ENCODE measurements around the gene CRLF1.

GRCh38 chr19:18618236-18618635, 11.6 kb upstream of the CRLF1 start:
- TF ChIP-seq SMAD1 (IDR thresholded peaks at IDR 0.05; ENCODE audit: low read depth, partially characterized antibody) (no peak), BHLHE40 (IDR thresholded peaks at IDR 0.05; ENCODE audit: borderline replicate concordance in 1 of 2, low read depth in 2 of 2, low read length in 1 of 2) (no peak), EZH2 (IDR thresholded peaks at IDR 0.05; ENCODE audit: borderline replicate concordance, control insufficient read depth, low read depth, low read length) (no peak), CREB1 (IDR thresholded peaks at IDR 0.05; ENCODE audit: low read depth) (no peak), NFYB (IDR thresholded peaks at IDR 0.05; ENCODE audit: insufficient read depth, low read depth, low read length) (no peak), BMI1 (IDR thresholded peaks at IDR 0.05; ENCODE audit: borderline replicate concordance) (no peak), NR2F1 (conservative IDR thresholded peaks at IDR 0.05) (no peak), CTCF (IDR thresholded peaks at IDR 0.05 in 2 of 3, conservative IDR thresholded peaks at IDR 0.05 in 1 of 3; ENCODE audit: control insufficient read depth in 2 of 3, extremely low read depth in 1 of 3, insufficient read depth in 1 of 3, low read depth in 3 of 3, low read length in 3 of 3) (no peak), RCOR1 (conservative IDR thresholded peaks at IDR 0.05; ENCODE audit: low read depth, low read length) (no peak), STAT1 (conservative IDR thresholded peaks at IDR 0.05) (no peak), JUNB (IDR thresholded peaks at IDR 0.05) (no peak), ATF3 (IDR thresholded peaks at IDR 0.05; ENCODE audit: borderline replicate concordance, extremely low read depth, low read depth, low read length) (no peak), PAX5 (IDR thresholded peaks at IDR 0.05; ENCODE audit: borderline replicate concordance, low read depth, low read length) (no peak)
